ENCODE data around the gene EDIL3. TPM values are rescaled to one million over a fixed set of nuclear protein-coding genes. Genes with fewer than 3 reads are reported as not detected.

EDIL3 gene
- total and polyA plus RNA-seq, 2 donors (not counting 3 experiments of a cell fraction or from before 2014, with no cell fraction given): 9.1 to 28.8 TPM

DNA sequence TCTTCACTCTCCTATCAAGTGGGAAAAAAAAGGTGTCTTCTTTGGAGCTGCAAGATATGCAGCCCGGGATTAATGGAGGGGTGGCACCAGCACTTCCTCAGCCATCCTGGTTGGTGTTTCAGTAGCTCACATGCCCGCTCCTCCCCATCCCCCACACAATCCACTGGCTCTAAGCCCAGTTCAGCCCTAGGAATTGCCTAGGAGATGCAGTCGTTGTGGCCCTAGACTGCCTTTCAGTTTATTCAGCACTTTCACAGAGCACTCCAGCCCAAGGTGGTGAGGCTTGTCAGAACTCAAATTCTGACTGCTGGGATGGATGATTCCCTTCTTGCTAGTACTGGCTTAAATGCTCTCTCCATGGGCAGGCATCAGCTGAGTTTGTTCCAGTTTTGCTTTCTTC is 35.1 kb upstream of the EDIL3 start:
- Histone ChIP-seq H3K9ac (replicated peaks; ENCODE audit: extremely low read depth, insufficient read depth, low read length) (no peak overlapping the region), H3K4me2 (ENCODE audit: insufficient read depth, low read length) (no peak overlapping the region), H3K27ac (ENCODE audit: insufficient read depth, low read depth, low read length) (no peak overlapping the region), H3K27me3 (ENCODE audit: control insufficient read depth in 2 of 2, insufficient read depth in 2 of 2, low read length in 2 of 2) (no peaks in the 10 kb centered on the region), H2AFZ (ENCODE audit: low read depth, low read length) (no peak overlapping the region), H3K79me2 (ENCODE audit: control insufficient read depth, insufficient read depth, low read length) (no peaks in the 10 kb centered on the region), H3K9me3 (replicated peaks; ENCODE audit: control insufficient read depth, insufficient read depth, low read length) (no peaks in the 10 kb centered on the region), H4K20me1 (replicated peaks; ENCODE audit: control insufficient read depth, extremely low read depth, insufficient read depth, low read length) (no peaks in the 10 kb centered on the region), H3K36me3 (ENCODE audit: control insufficient read depth in 2 of 2, extremely low read depth in 1 of 2, insufficient read depth in 2 of 2, low read length in 2 of 2) (no peaks in the 10 kb centered on the region), H3K4me1 (ENCODE audit: control insufficient read depth, extremely low read depth, insufficient read depth, low read length) (no peaks in the 10 kb centered on the region), H3K4me3 (replicated peaks in 1 of 3; ENCODE audit: insufficient read depth in 1 of 3, low read depth in 1 of 3, low read length in 3 of 3) (no peak overlapping the region), H3K9me1 (replicated peaks; ENCODE audit: control insufficient read depth, extremely low read depth, insufficient read depth, low read length) (no peaks in the 10 kb centered on the region)
- no peak for FAIRE-seq
- TF ChIP-seq, protein P1, sequence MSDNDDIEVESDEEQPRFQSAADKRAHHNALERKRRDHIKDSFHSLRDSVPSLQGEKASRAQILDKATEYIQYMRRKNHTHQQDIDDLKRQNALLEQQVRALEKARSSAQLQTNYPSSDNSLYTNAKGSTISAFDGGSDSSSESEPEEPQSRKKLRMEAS (IDR thresholded peaks at IDR 0.05; ENCODE audit: insufficient read depth, insufficient read length): no peak
- TF ChIP-seq POLR2AphosphoS5 (IDR thresholded peaks at IDR 0.05; ENCODE audit: insufficient read depth, low read depth, low read length): no peak
- TF ChIP-seq EZH2 (IDR thresholded peaks at IDR 0.05; ENCODE audit: borderline replicate concordance, low read depth, low read length, severe bottlenecking): no peak
- no peak for TF ChIP-seq POLR2A (IDR thresholded peaks at IDR 0.05; ENCODE audit: low read depth, low read length)
- TF ChIP-seq MYC (IDR thresholded peaks at IDR 0.05; ENCODE audit: low read depth, low read length): no peak
- TF ChIP-seq FOS (IDR thresholded peaks at IDR 0.05; ENCODE audit: borderline replicate concordance, insufficient read depth, low read length): no peak
- no peak for TF ChIP-seq JUN (IDR thresholded peaks at IDR 0.05; ENCODE audit: borderline replicate concordance, insufficient read depth, insufficient read length, low read depth)
- TF ChIP-seq, protein P2, sequence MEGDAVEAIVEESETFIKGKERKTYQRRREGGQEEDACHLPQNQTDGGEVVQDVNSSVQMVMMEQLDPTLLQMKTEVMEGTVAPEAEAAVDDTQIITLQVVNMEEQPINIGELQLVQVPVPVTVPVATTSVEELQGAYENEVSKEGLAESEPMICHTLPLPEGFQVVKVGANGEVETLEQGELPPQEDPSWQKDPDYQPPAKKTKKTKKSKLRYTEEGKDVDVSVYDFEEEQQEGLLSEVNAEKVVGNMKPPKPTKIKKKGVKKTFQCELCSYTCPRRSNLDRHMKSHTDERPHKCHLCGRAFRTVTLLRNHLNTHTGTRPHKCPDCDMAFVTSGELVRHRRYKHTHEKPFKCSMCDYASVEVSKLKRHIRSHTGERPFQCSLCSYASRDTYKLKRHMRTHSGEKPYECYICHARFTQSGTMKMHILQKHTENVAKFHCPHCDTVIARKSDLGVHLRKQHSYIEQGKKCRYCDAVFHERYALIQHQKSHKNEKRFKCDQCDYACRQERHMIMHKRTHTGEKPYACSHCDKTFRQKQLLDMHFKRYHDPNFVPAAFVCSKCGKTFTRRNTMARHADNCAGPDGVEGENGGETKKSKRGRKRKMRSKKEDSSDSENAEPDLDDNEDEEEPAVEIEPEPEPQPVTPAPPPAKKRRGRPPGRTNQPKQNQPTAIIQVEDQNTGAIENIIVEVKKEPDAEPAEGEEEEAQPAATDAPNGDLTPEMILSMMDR (IDR thresholded peaks at IDR 0.05; ENCODE audit: extremely low read depth in 1 of 2, insufficient read depth in 1 of 2, low read depth in 1 of 2, low read length in 2 of 2): no peak
- TF ChIP-seq GATA2 (IDR thresholded peaks at IDR 0.05; ENCODE audit: insufficient read depth, insufficient read length, low read depth, low read length): no peak
- dilution Hi-C loops (cut with MboI; ENCODE audit: extremely low pct_ligation_motif_present, low sequenced_read_pairs) (no loop called here), intact Hi-C loops (cut with micrococcal nuclease) (no loop called here)
- DNase-seq (ENCODE audit: low read depth, low spot score): no peak
- BruUV-seq (replicated peaks): no TSS peak
- ChIA-PET CTCF (interaction anchor here (1.4 kb wide), 1 partner anchor 16 kb away, joined by 3 read pairs; no protein-coding TSS in a partner anchor), POLR2A (no interaction called here)
